HepG2 (cell line): ENCODE measurements around the gene LRIG1. TPM values are rescaled to one million over a fixed set of nuclear protein-coding genes. Genes with fewer than 3 reads are reported as not detected.
A peak's percentile ranks its signal among the peaks of the same experiment; 100 is the strongest.

ENCODE experiments used
- ATAC-seq: fragments of 200-7000 bp; cut with Tn5 transposase; 3 replicates; pipeline ENCODE4 v1.9.1; 2020; ENCODE audit warnings: mild to moderate bottlenecking, moderate library complexity
- BruUV-seq: library from RNA; stranded (reverse); fragments of 400-500 nt; replicated peaks from 2 replicates; lab custom pipeline; 2021; lab: Mats Ljungman, UMichigan
- CTCF ChIA-PET: fragments of 300-600 bp; formaldehyde crosslinking; extraction: SDS; loops from one replicate; lab custom pipeline; 2021; ENCODE audit warnings: low total read pairs, inconsistent platforms, low intra/inter-chr PET ratio; lab: Yijun Ruan, JAX
- POLR2A ChIA-PET: fragments of 350-600 bp; sonication (Branson Sonifier 250); formaldehyde crosslinking; loops from one replicate; lab custom pipeline; 2020; ENCODE audit warnings: antibody characterized with exemption, inconsistent platforms; lab: Yijun Ruan, JAX
- DNase-seq: peaks from one replicate; pipeline ENCODE4 v3.0.0-alpha.2; 2015; ENCODE audit warnings: low spot score
- FAIRE-seq: peaks from 3 replicates; lab custom pipeline; 2011; peaks lifted over from hg19 to GRCh38; lab: Jason Lieb, UNC
- H2AFZ ChIP-seq: one replicate; pipeline ENCODE4 v1.6.1; 2011; ENCODE audit warnings: low read length, inconsistent platforms
- H3K27ac ChIP-seq: fragments of 300-600 bp; 3 replicates; pipeline ENCODE4 v1.8.0; 2011; ENCODE audit warnings: mixed run types, mild to moderate bottlenecking, mixed read lengths, low read length, inconsistent platforms; ENCODE audit not compliant: insufficient read depth; ENCODE audit errors: extremely low read length
- H3K27me3 ChIP-seq, 2 experiments: fragments of 200-600 bp in 1 of 2; 2 replicates in 1 of 2; 3 replicates in 1 of 2; pipeline versions ENCODE4 v1.6.0 to v1.8.0; 2011; ENCODE audit warnings: low read length in 2 of 2, mild to moderate bottlenecking in 2 of 2, moderate library complexity in 2 of 2, inconsistent platforms in 1 of 2; ENCODE audit not compliant: insufficient read depth in 2 of 2, control insufficient read depth in 1 of 2
- H3K36me3 ChIP-seq, 2 experiments: fragments of 200-600 bp in 1 of 2; replicated peaks in 1 of 2; 2 replicates in 1 of 2; 3 replicates in 1 of 2; pipeline versions ENCODE4 v1.5.1 to v1.8.0; 2011; ENCODE audit warnings: low read length in 2 of 2, inconsistent platforms in 1 of 2; ENCODE audit not compliant: insufficient read depth in 2 of 2, control insufficient read depth in 1 of 2
- H3K4me1 ChIP-seq: 2 replicates; pipeline ENCODE4 v1.5.1; 2012; ENCODE audit warnings: low read length, inconsistent platforms; ENCODE audit not compliant: insufficient read depth
- H3K4me2 ChIP-seq: 2 replicates; pipeline ENCODE4 v1.6.0; 2011; ENCODE audit warnings: low read depth, low read length, inconsistent platforms
- H3K4me3 ChIP-seq, 3 experiments: fragments of 200-600 bp in 1 of 3; sonication (generic), shearing (Covaris generic) in 1 of 3; replicated peaks in 1 of 3; 2 replicates each; pipeline ENCODE4 v1.5.1; 2011 to 2016; ENCODE audit warnings: low read length in 3 of 3, inconsistent platforms in 2 of 3, low read depth in 2 of 3, mild to moderate bottlenecking in 2 of 3, control low read depth in 1 of 3, mixed read lengths in 1 of 3; ENCODE audit not compliant: insufficient read depth in 1 of 3
- H3K79me2 ChIP-seq: one replicate; pipeline ENCODE4 v1.6.1; 2011; ENCODE audit warnings: low read length, inconsistent platforms; ENCODE audit not compliant: insufficient read depth
- H3K9ac ChIP-seq: 2 replicates; pipeline ENCODE4 v1.6.0; 2011; ENCODE audit warnings: mild to moderate bottlenecking, low read depth, low read length, inconsistent platforms; ENCODE audit not compliant: insufficient read depth
- H3K9me3 ChIP-seq: 2 replicates; pipeline ENCODE4 v1.5.1; 2012; ENCODE audit warnings: mild to moderate bottlenecking, low read length
- H4K20me1 ChIP-seq: 2 replicates; pipeline ENCODE4 v1.6.0; 2011; ENCODE audit warnings: inconsistent platforms, mild to moderate bottlenecking, low read length, moderate library complexity; ENCODE audit not compliant: insufficient read depth
- ESRRA ChIP-seq: sonication (generic); formaldehyde crosslinking; IDR thresholded peaks from 2 replicates; pipeline ENCODE4 v1.5.1; 2020; ENCODE audit warnings: mild to moderate bottlenecking, low read depth, missing genetic modification reagents
- ZNF235 ChIP-seq: sonication (generic); formaldehyde crosslinking; IDR thresholded peaks from 2 replicates; pipeline ENCODE4 v1.8.1; 2023; ENCODE audit warnings: mild to moderate bottlenecking, missing genetic modification reagents, borderline replicate concordance
- ZNF770 ChIP-seq: sonication (generic); formaldehyde crosslinking; IDR thresholded peaks from 2 replicates; pipeline ENCODE4 v1.5.0; 2020; ENCODE audit warnings: mild to moderate bottlenecking, missing genetic modification reagents
- whole genome bisulfite sequencing: methylation state at CpG from one replicate; pipeline ENCODE4 v1.1.6; 2017; ENCODE audit warnings: low lambda C conversion rate; 5-methylcytosine and 5-hydroxymethylcytosine counted together
- in situ Hi-C: cut with HindIII; loops from 2 replicates; pipeline ENCODE4 v1.10.0; 2017; ENCODE audit warnings: low pct_unique_long_range_greater_than_20kb; ENCODE audit not compliant: extremely low pct_ligation_motif_present
- intact Hi-C: fragments of 100-400 bp; cut with micrococcal nuclease; formaldehyde crosslinking; loops from one replicate; pipeline ENCODE4 v1.10.0; 2022; ENCODE audit not compliant: unreplicated experiment
- polyA plus RNA-seq, 8 experiments: library from polyadenylated mRNA; depleted of rRNA in 3 of 8; stranded (reverse) in 7 of 8; unstranded in 1 of 8; fragments of >200 nt; fragmentation: Illumina TruSeq in 4 of 8; extraction: Trizol in 4 of 8; gene quantifications; 2 replicates each; pipeline versions ENCODE4 v1.2.1 to v1.2.3, GENCODE V29; 2011 to 2016; ENCODE audit warnings: low read depth in 4 of 8, missing spikeins in 1 of 8, mixed read lengths in 1 of 8; ENCODE audit not compliant: insufficient read depth in 1 of 8
- total RNA-seq, 5 experiments: library from RNA; depleted of rRNA; stranded (reverse); fragments of >200 nt; fragmentation: Illumina TruSeq; extraction: Trizol; gene quantifications; 2 replicates each; pipeline ENCODE4 v1.2.3, GENCODE V29; 2016; ENCODE audit warnings: low read depth in 1 of 5
- TF ChIP-seq, protein P1 (sequence below): sonication (generic); formaldehyde crosslinking; IDR thresholded peaks from 2 replicates; pipeline ENCODE4 v1.9.0; 2022; ENCODE audit warnings: missing genetic modification reagents, mild to moderate bottlenecking, borderline replicate concordance
- TF ChIP-seq, protein P2 (sequence below): sonication (generic); formaldehyde crosslinking; conservative IDR thresholded peaks from 2 replicates; pipeline ENCODE4 v1.4.0; 2020; ENCODE audit warnings: missing genetic modification reagents

Gene LRIG1
- total and polyA plus RNA-seq, 2 of the 13 experiments (the other 11 are each of a cell fraction or from before 2014, with no cell fraction given) = 17.8 to 24.8 TPM

DNA sequence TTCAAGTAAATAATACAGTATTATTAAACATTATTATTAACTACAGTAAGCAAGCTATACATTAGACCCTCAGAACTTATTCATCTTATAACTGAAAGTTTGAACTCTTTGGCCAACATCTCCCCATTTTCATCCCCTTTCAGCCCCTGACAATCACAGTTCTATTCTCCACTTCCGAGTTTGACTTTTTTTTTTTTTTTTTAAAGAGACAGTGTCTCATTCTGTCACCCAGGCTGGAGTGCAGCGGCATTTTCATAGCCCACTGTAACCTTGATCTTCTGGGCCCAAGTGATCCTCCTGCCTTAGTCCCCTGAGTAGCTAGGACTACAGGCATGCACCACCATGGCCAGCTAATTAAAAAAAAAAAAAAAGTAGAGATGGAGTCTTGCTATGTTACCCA is 41.3 kb upstream of the LRIG1 start:
- no peak for TF ChIP-seq ZNF235
- TF ChIP-seq, protein P1, sequence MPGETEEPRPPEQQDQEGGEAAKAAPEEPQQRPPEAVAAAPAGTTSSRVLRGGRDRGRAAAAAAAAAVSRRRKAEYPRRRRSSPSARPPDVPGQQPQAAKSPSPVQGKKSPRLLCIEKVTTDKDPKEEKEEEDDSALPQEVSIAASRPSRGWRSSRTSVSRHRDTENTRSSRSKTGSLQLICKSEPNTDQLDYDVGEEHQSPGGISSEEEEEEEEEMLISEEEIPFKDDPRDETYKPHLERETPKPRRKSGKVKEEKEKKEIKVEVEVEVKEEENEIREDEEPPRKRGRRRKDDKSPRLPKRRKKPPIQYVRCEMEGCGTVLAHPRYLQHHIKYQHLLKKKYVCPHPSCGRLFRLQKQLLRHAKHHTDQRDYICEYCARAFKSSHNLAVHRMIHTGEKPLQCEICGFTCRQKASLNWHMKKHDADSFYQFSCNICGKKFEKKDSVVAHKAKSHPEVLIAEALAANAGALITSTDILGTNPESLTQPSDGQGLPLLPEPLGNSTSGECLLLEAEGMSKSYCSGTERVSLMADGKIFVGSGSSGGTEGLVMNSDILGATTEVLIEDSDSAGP (CRISPR knock-in tag) = peak; percentile 51; the same call in 1 of the 2 replicates
- TF ChIP-seq, protein P2, sequence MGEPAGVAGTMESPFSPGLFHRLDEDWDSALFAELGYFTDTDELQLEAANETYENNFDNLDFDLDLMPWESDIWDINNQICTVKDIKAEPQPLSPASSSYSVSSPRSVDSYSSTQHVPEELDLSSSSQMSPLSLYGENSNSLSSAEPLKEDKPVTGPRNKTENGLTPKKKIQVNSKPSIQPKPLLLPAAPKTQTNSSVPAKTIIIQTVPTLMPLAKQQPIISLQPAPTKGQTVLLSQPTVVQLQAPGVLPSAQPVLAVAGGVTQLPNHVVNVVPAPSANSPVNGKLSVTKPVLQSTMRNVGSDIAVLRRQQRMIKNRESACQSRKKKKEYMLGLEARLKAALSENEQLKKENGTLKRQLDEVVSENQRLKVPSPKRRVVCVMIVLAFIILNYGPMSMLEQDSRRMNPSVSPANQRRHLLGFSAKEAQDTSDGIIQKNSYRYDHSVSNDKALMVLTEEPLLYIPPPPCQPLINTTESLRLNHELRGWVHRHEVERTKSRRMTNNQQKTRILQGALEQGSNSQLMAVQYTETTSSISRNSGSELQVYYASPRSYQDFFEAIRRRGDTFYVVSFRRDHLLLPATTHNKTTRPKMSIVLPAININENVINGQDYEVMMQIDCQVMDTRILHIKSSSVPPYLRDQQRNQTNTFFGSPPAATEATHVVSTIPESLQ (CRISPR knock-in tag) = no peak
- Histone ChIP-seq H3K4me1 (no peaks in the 10 kb centered on the region), H3K4me2 (no peak overlapping the region), H3K9ac (no peak overlapping the region), H2AFZ (no peak overlapping the region), H3K27ac (no peak overlapping the region), H3K36me3 (no peaks in the 10 kb centered on the region), H4K20me1 (no peaks in the 10 kb centered on the region), H3K79me2 (no peaks in the 10 kb centered on the region), H3K9me3 (no peaks in the 10 kb centered on the region), H3K27me3 (peaks cover 0 to 3% of the 10 kb centered on the region in 2 experiments; a peak in 1 of 5 replicates), H3K4me3 (no peak overlapping the region)
- ChIA-PET POLR2A (no interaction called here), CTCF (no interaction called here)
- in situ Hi-C loops = no loop called here
- ATAC-seq = no peak
- no peak for DNase-seq
- BruUV-seq = no TSS peak
- 4% methylated on average over 2 of the region's 2 CpGs for WGBS
- intact Hi-C loops = no loop called here
- no peak for FAIRE-seq

- POLR2A ChIA-PET = no interaction called here
- Histone ChIP-seq H3K9me3 (no peaks in the 10 kb centered on the region), H3K27me3 (peaks cover 0 to 4% of the 10 kb centered on the region in 2 experiments; a peak in 1 of 5 replicates), H3K4me3 (no peak overlapping the region), H2AFZ (no peak overlapping the region), H3K27ac (no peak overlapping the region), H3K9ac (no peak overlapping the region), H3K4me2 (no peak overlapping the region), H3K36me3 (no peaks in the 10 kb centered on the region), H3K4me1 (no peaks in the 10 kb centered on the region), H3K79me2 (no peaks in the 10 kb centered on the region), H4K20me1 (no peaks in the 10 kb centered on the region)
- DNase-seq = no peak
- no TSS peak for BruUV-seq
- in situ Hi-C loops (no loop called here), intact Hi-C loops (no loop called here)
- CTCF ChIA-PET = no interaction called here
- no peak for ATAC-seq
- 8% methylated on average over 3 of the region's 3 CpGs for WGBS
- no peak for FAIRE-seq
- TF ChIP-seq ESRRA (no peak), ZNF770 (CRISPR knock-in tag) (peak; percentile 78)
These were observed 38.7 kb upstream of the LRIG1 start for GRCh38 chr3:66539466-66539989.
